MM.1S (cell line): ENCODE measurements around the gene ZNF609.

Experiments used
- DNase-seq: peaks from one replicate; pipeline ENCODE4 v3.0.0-alpha.2; 2015
- H2AFZ ChIP-seq: fragments of 300-600 bp; sonication (generic); 2 replicates; pipeline ENCODE4 v1.6.0; 2016; ENCODE audit warnings: antibody characterized with exemption, low read length
- H3F3A ChIP-seq: fragments of 300-600 bp; sonication (generic); 2 replicates; pipeline ENCODE4 v1.6.1; 2016; ENCODE audit warnings: mild to moderate bottlenecking, antibody characterized with exemption, low read length, moderate library complexity, mixed read lengths; ENCODE audit not compliant: insufficient read depth
- H3K27ac ChIP-seq: fragments of 300-600 bp; sonication (generic); 2 replicates; pipeline ENCODE4 v1.5.1; 2016; ENCODE audit warnings: mild to moderate bottlenecking, low read length
- H3K27me3 ChIP-seq: fragments of 300-600 bp; sonication (generic); replicated peaks from 2 replicates; pipeline ENCODE4 v1.6.0; 2016; ENCODE audit warnings: low read length; ENCODE audit not compliant: insufficient read depth
- H3K36me3 ChIP-seq: fragments of 300-600 bp; sonication (generic); replicated peaks from 2 replicates; pipeline ENCODE4 v1.6.1; 2016; ENCODE audit warnings: mild to moderate bottlenecking, low read length, mixed read lengths; ENCODE audit not compliant: insufficient read depth
- H3K4me1 ChIP-seq: fragments of 300-600 bp; sonication (generic); 2 replicates; pipeline ENCODE4 v1.6.1; 2016; ENCODE audit warnings: low read length, mixed read lengths
- H3K4me2 ChIP-seq: fragments of 300-600 bp; sonication (generic); 2 replicates; pipeline ENCODE4 v1.6.0; 2016; ENCODE audit warnings: low read depth, low read length
- H3K4me3 ChIP-seq: fragments of 300-600 bp; sonication (generic); 2 replicates; pipeline ENCODE4 v1.5.1; 2016; ENCODE audit warnings: low read length, mixed read lengths
- H3K79me2 ChIP-seq: fragments of 300-600 bp; sonication (generic); 2 replicates; pipeline ENCODE4 v1.6.1; 2016; ENCODE audit warnings: mixed run types, low read length, mixed read lengths
- H3K9ac ChIP-seq: fragments of 300-600 bp; sonication (generic); 2 replicates; pipeline ENCODE4 v1.6.1; 2016; ENCODE audit warnings: low read length, mixed read lengths
- H3K9me2 ChIP-seq: fragments of 300-600 bp; sonication (generic); replicated peaks from 2 replicates; pipeline ENCODE4 v1.6.1; 2016; ENCODE audit warnings: mild to moderate bottlenecking, low read length, mixed read lengths; ENCODE audit not compliant: insufficient read depth
- H3K9me3 ChIP-seq: fragments of 300-600 bp; sonication (generic); replicated peaks from 2 replicates; pipeline ENCODE4 v1.6.1; 2016; ENCODE audit warnings: mild to moderate bottlenecking, low read length, mixed read lengths; ENCODE audit not compliant: insufficient read depth
- H4K20me1 ChIP-seq: fragments of 300-600 bp; sonication (generic); 2 replicates; pipeline ENCODE4 v1.6.1; 2016; ENCODE audit warnings: mild to moderate bottlenecking, low read length, moderate library complexity, mixed read lengths; ENCODE audit not compliant: insufficient read depth
- EZH2 ChIP-seq: fragments of 300-600 bp; sonication (generic); optimal IDR thresholded peaks from 2 replicates; pipeline ENCODE3; 2017; ENCODE audit warnings: low read depth, mild to moderate bottlenecking, antibody characterized with exemption, low read length, mixed read lengths
- EZH2phosphoT487 ChIP-seq: fragments of 300-600 bp; sonication (generic); IDR thresholded peaks from 2 replicates; pipeline ENCODE4 v1.6.1; 2018; ENCODE audit warnings: antibody characterized with exemption, low read length
- TF ChIP-seq, protein P1 (sequence below): fragments of 300-600 bp; sonication (generic); IDR thresholded peaks from 2 replicates; pipeline ENCODE4 v1.5.1; 2016; ENCODE audit warnings: antibody characterized with exemption, low read length, mixed read lengths

The ZNF609 gene

DNA sequence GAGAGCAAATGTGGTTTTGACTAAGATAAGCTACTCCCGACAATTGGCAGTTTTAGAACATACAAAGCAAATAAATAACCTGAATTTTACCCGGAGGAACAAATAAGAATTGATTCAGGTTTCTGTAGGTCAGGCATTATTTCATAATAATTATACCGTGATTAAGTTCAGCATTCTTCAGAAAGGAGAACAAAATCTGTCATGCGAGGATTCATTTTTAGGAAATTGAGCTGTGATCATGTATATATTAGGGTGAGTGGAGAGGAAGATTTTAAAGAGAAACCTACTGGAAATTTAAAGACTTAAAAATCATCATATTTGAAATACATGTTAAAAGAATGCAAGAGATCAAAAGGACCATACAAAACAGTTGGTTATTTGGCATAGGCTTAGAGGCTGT is 20.5 kb downstream of the ZNF609 start:
- no peak overlapping the region for H3K4me3 ChIP-seq
- no peaks in the 10 kb centered on the region for H3K9me2 ChIP-seq
- H3K36me3 ChIP-seq, result no peaks in the 10 kb centered on the region
- no peak for TF ChIP-seq EZH2
- TF ChIP-seq, protein P1, sequence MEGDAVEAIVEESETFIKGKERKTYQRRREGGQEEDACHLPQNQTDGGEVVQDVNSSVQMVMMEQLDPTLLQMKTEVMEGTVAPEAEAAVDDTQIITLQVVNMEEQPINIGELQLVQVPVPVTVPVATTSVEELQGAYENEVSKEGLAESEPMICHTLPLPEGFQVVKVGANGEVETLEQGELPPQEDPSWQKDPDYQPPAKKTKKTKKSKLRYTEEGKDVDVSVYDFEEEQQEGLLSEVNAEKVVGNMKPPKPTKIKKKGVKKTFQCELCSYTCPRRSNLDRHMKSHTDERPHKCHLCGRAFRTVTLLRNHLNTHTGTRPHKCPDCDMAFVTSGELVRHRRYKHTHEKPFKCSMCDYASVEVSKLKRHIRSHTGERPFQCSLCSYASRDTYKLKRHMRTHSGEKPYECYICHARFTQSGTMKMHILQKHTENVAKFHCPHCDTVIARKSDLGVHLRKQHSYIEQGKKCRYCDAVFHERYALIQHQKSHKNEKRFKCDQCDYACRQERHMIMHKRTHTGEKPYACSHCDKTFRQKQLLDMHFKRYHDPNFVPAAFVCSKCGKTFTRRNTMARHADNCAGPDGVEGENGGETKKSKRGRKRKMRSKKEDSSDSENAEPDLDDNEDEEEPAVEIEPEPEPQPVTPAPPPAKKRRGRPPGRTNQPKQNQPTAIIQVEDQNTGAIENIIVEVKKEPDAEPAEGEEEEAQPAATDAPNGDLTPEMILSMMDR, result no peak
- TF ChIP-seq EZH2phosphoT487, result no peak
- H3K4me1 ChIP-seq, result no peaks in the 10 kb centered on the region
- H3K4me2 ChIP-seq, result no peak overlapping the region
- H3K9ac ChIP-seq, result no peak overlapping the region
- no peak overlapping the region for H3K27ac ChIP-seq
- H2AFZ ChIP-seq, result no peak overlapping the region
- H3K27me3 ChIP-seq, result no peaks in the 10 kb centered on the region
- no peaks in the 10 kb centered on the region for H4K20me1 ChIP-seq
- no peak for DNase-seq
- H3K79me2 ChIP-seq, result peaks cover 2% of the 10 kb centered on the region; the same call in 1 of the 2 replicates
- H3F3A ChIP-seq, result no peaks in the 10 kb centered on the region
- H3K9me3 ChIP-seq, result no peaks in the 10 kb centered on the region

DNA sequence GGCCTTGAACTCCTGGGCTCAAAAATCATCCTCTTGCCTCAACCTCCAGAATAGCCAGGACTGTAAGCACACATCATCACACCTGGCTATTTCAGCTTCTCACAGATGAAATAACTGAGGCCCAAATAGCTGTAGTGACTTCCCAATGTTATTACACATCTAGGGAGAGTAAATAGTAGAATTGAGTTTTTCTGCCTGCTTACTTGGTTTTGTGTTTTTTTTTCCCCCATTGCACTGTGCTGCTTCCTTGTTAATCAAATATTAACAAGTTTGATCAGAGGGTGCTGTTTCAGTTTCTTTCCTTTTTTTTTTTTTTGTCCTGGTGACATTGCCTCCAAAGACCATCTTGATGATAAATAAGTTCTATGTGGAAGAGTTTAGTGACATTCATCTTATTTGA is 23.4 kb downstream of the ZNF609 start:
- Histone ChIP-seq H2AFZ (no peak overlapping the region), H3K27ac (no peak overlapping the region), H3K9me2 (no peaks in the 10 kb centered on the region), H3K27me3 (no peaks in the 10 kb centered on the region), H3K9me3 (no peaks in the 10 kb centered on the region), H3F3A (no peaks in the 10 kb centered on the region), H3K36me3 (no peaks in the 10 kb centered on the region), H3K4me3 (no peak overlapping the region), H3K4me1 (no peaks in the 10 kb centered on the region), H3K79me2 (no peaks in the 10 kb centered on the region), H3K4me2 (no peak overlapping the region), H4K20me1 (no peaks in the 10 kb centered on the region), H3K9ac (no peak overlapping the region)
- no peak for TF ChIP-seq EZH2phosphoT487
- TF ChIP-seq, protein P1, result no peak
- TF ChIP-seq EZH2, result no peak
- no peak for DNase-seq

DNA sequence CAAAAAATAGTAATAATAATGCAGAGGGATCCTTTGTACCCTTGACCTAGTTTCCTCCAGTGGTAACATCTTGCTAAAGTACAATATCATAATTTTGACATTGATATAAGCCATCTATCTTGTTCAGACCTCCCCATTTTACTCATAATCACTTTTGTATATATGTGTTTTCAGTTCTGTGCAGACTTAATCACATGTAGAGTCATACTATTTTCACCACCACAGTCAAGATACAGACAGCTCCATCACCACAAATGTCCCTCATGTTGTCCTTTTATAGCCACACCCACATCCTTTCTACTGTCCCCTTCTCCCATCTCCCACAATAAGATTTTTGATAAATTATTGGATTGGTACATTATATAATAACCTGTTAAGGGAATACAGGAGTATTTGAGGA is 25.4 kb downstream of the ZNF609 start:
- Histone ChIP-seq H3F3A (no peaks in the 10 kb centered on the region), H3K4me2 (no peak overlapping the region), H3K9me2 (no peaks in the 10 kb centered on the region), H3K27me3 (no peaks in the 10 kb centered on the region), H3K9me3 (no peaks in the 10 kb centered on the region), H3K36me3 (no peaks in the 10 kb centered on the region), H3K9ac (no peak overlapping the region), H3K79me2 (no peaks in the 10 kb centered on the region), H4K20me1 (no peaks in the 10 kb centered on the region), H3K4me3 (no peak overlapping the region), H3K27ac (no peak overlapping the region), H2AFZ (no peak overlapping the region), H3K4me1 (no peaks in the 10 kb centered on the region)
- DNase-seq, result no peak
- TF ChIP-seq EZH2, result no peak
- TF ChIP-seq, protein P1, result no peak
- no peak for TF ChIP-seq EZH2phosphoT487
